Sigmoid colon (tissue), 7 donors: ENCODE measurements around the gene NFRKB. TPM values are rescaled to one million over a fixed set of nuclear protein-coding genes. Genes with fewer than 3 reads are reported as not detected.
A peak's percentile ranks its signal among the peaks of the same experiment; 100 is the strongest.
"Not testable (repeated sequence)": the region's sequence is repeated elsewhere in the genome, so short reads cannot be mapped to it uniquely, and the experiment has no call there.

Experiments used
- DNase-seq: peaks from one replicate; pipeline ENCODE4 v3.0.0-alpha.2; 2019
- H3K27ac ChIP-seq, 4 donors: fragments of 200-600 bp; sonication (generic); one replicate each; pipeline ENCODE4 v1.5.1; 2016 to 2019; ENCODE audit warnings: mild to moderate bottlenecking in 1 of 4
- H3K27me3 ChIP-seq, 3 donors: fragments of 200-600 bp; sonication (generic); one replicate each; pipeline ENCODE4 v1.5.1; 2019; ENCODE audit warnings: mild to moderate bottlenecking in 1 of 3
- H3K36me3 ChIP-seq, 4 donors: fragments of 200-600 bp; sonication (generic); one replicate each; pipeline ENCODE4 v1.5.1; 2016 to 2019
- H3K4me1 ChIP-seq, 4 donors: fragments of 200-600 bp; sonication (generic); one replicate each; pipeline ENCODE4 v1.5.1; 2017 to 2019
- H3K4me3 ChIP-seq, 4 donors: fragments of 200-600 bp; sonication (generic); one replicate each; pipeline ENCODE4 v1.5.1; 2017 to 2019; ENCODE audit warnings: mild to moderate bottlenecking in 2 of 4, moderate library complexity in 1 of 4
- H3K9me3 ChIP-seq, 4 donors: fragments of 200-600 bp in 3 of 4; sonication (generic) in 3 of 4; one replicate each; pipeline versions ENCODE4 v1.5.1 to v1.6.1; 2013 to 2019
- CTCF ChIP-seq, 4 experiments: fragments of 450-650 bp in 3 of 4; fragments of 200-600 bp in 1 of 4; IDR thresholded peaks; one replicate each; pipeline ENCODE4 v1.5.1; 2016 to 2019; ENCODE audit warnings: antibody characterized with exemption in 4 of 4, mild to moderate bottlenecking in 3 of 4, moderate library complexity in 2 of 4
- EP300 ChIP-seq, 4 donors: sonication (generic); formaldehyde crosslinking; IDR thresholded peaks; one replicate each; pipeline ENCODE4 v1.6.1; 2017; ENCODE audit warnings: antibody characterized with exemption in 4 of 4
- POLR2A ChIP-seq, 2 donors: fragments of 450-650 bp; IDR thresholded peaks; one replicate each; pipeline ENCODE4 v1.6.1; 2016; ENCODE audit warnings: antibody characterized with exemption in 2 of 2, mild to moderate bottlenecking in 2 of 2, moderate library complexity in 2 of 2
- POLR2AphosphoS5 ChIP-seq, 4 donors: sonication (generic); formaldehyde crosslinking; IDR thresholded peaks; one replicate each; pipeline ENCODE4 v1.6.1; 2017; ENCODE audit warnings: antibody characterized with exemption in 4 of 4
- WGBS, 2 donors: extraction: QIAGEN DNeasy Blood & Tissue Kit; methylation state at CpG; one replicate each; pipeline ENCODE4 v1.1.7; 2013; 5-methylcytosine and 5-hydroxymethylcytosine counted together
- intact Hi-C: fragments of 100-400 bp; cut with DNase I; formaldehyde crosslinking; loops from one replicate; pipeline ENCODE4 v1.15.1; 2023
- polyA plus RNA-seq, 3 donors: library from polyadenylated mRNA; stranded (reverse); fragments of 200-250 nt; gene quantifications; one replicate each; pipeline ENCODE4 v1.2.3, GENCODE V29; 2013
- total RNA-seq, 4 donors: library from RNA; depleted of rRNA; stranded (reverse); fragments of >200 nt; gene quantifications; one replicate each; pipeline ENCODE4 v1.1.0, GENCODE V29; 2016
- donor health status: healthy with polysubstance abuse.
- donor health status: Bipolar disorder and iron deficiency.
- donor health status: healthy.

The NFRKB gene
- total and polyA plus RNA-seq, 7 donors: 3.5 to 24.7 (median 20.7) TPM

GRCh38 chr11:129885381-129885780 is 10.0 kb downstream of the NFRKB start:
- Histone ChIP-seq H3K36me3 (peaks cover 48 to 100% (median 83%) of the 10 kb centered on the region in 4 donors), H3K27me3 (no peaks in the 10 kb centered on the region), H3K27ac (no peak overlapping the region), H3K9me3 (no peaks in the 10 kb centered on the region), H3K4me1 (no peaks in the 10 kb centered on the region), H3K4me3 (no peak overlapping the region)
- intact Hi-C loops: no loop called here
- DNase-seq: no peak
- 95 to 96% methylated on average over 12 of the region's 12 CpGs for WGBS, 2 donors
- TF ChIP-seq CTCF (IDR thresholded peaks at IDR 0.05): no peak
- TF ChIP-seq POLR2A (IDR thresholded peaks at IDR 0.05): no peak
- no peak for TF ChIP-seq EP300 (IDR thresholded peaks at IDR 0.05)
- TF ChIP-seq POLR2AphosphoS5 (IDR thresholded peaks at IDR 0.05): no peak

GRCh38 chr11:129884581-129884980 is 10.8 kb downstream of the NFRKB start:
- 92 to 95% methylated on average over 8 of the region's 8 CpGs for WGBS, 2 donors
- no peak overlapping the region for H3K27ac ChIP-seq
- H3K9me3 ChIP-seq: no peaks in the 10 kb centered on the region

GRCh38 chr11:129881570-129882170 is 13.7 kb downstream of the NFRKB start:
- TF ChIP-seq POLR2AphosphoS5 (IDR thresholded peaks at IDR 0.05) (no peak), CTCF (IDR thresholded peaks at IDR 0.05) (peak in 1 of 4 experiments; percentile 8), EP300 (IDR thresholded peaks at IDR 0.05) (no peak)
- Histone ChIP-seq H3K4me1 (no peaks in the 10 kb centered on the region), H3K27me3 (no peaks in the 10 kb centered on the region), H3K36me3 (peaks cover 53 to 100% (median 90%) of the 10 kb centered on the region in 4 donors), H3K9me3 (no peaks in the 10 kb centered on the region), H3K4me3 (no peak overlapping the region), H3K27ac (no peak overlapping the region)
- 73 to 81% methylated on average over 9 of the region's 9 CpGs for WGBS, 2 donors
- no peak for DNase-seq
- intact Hi-C loops: no loop called here

More at GRCh38 chr11:129884581-129884980, 10.8 kb downstream of the NFRKB start:
- Histone ChIP-seq H3K4me3 (no peak overlapping the region), H3K27me3 (no peaks in the 10 kb centered on the region), H3K36me3 (peaks cover 48 to 100% (median 90%) of the 10 kb centered on the region in 4 donors), H3K4me1 (no peaks in the 10 kb centered on the region)
- intact Hi-C loops: no loop called here
- TF ChIP-seq POLR2AphosphoS5 (IDR thresholded peaks at IDR 0.05) (no peak), POLR2A (IDR thresholded peaks at IDR 0.05) (no peak), CTCF (IDR thresholded peaks at IDR 0.05) (no peak), EP300 (IDR thresholded peaks at IDR 0.05) (no peak)
- no peak for DNase-seq

- no peaks in the 10 kb centered on the region for H3K4me1 ChIP-seq
- no peaks in the 10 kb centered on the region for H3K27me3 ChIP-seq
- intact Hi-C loops: no loop called here
- no peak overlapping the region for H3K4me3 ChIP-seq
- H3K9me3 ChIP-seq: no peaks in the 10 kb centered on the region
- no peak for DNase-seq
- H3K36me3 ChIP-seq: peaks cover 47 to 100% (median 90%) of the 10 kb centered on the region in 4 donors
- TF ChIP-seq EP300 (IDR thresholded peaks at IDR 0.05) (no peak), POLR2AphosphoS5 (IDR thresholded peaks at IDR 0.05) (no peak), CTCF (IDR thresholded peaks at IDR 0.05) (no peak), POLR2A (IDR thresholded peaks at IDR 0.05) (no peak)
- WGBS, 2 donors: 92 to 97% methylated on average over 3 of the region's 3 CpGs
- no peak overlapping the region for H3K27ac ChIP-seq
Observed at GRCh38 chr11:129880311-129880710, 15.1 kb downstream of the NFRKB start.

GRCh38 chr11:129871914-129872313 is 23.5 kb downstream of the NFRKB start:
- no peaks in the 10 kb centered on the region for H3K27me3 ChIP-seq
- no peak overlapping the region for H3K27ac ChIP-seq
- H3K4me1 ChIP-seq: no peaks in the 10 kb centered on the region
- H3K36me3 ChIP-seq: peaks cover 44 to 98% (median 75%) of the 10 kb centered on the region in 4 donors
- DNase-seq: no peak
- intact Hi-C loops: no loop called here
- H3K4me3 ChIP-seq: no peak overlapping the region
- TF ChIP-seq CTCF (IDR thresholded peaks at IDR 0.05) (no peak), POLR2AphosphoS5 (IDR thresholded peaks at IDR 0.05) (no peak), EP300 (IDR thresholded peaks at IDR 0.05) (no peak)
- WGBS, 2 donors: 92 to 93% methylated on average over 7 of the region's 7 CpGs
- no peaks in the 10 kb centered on the region for H3K9me3 ChIP-seq

GRCh38 chr11:129868626-129869025 is 26.8 kb downstream of the NFRKB start:
- H3K4me1 ChIP-seq, H3K4me3 ChIP-seq, H3K9me3 ChIP-seq, intact Hi-C loops, H3K27me3 ChIP-seq, H3K27ac ChIP-seq, DNase-seq: not testable (repeated sequence)
- H3K36me3 ChIP-seq: peaks cover 33 to 98% (median 63%) of the 10 kb centered on the region in 4 donors
- WGBS, 2 donors: 85 to 88% methylated on average over 16 of the region's 16 CpGs
